HepG2 (cell line): ENCODE results near the gene PLXDC2. TPM values are rescaled to one million over a fixed set of nuclear protein-coding genes. Genes with fewer than 3 reads are reported as not detected.

ENCODE experiments used
- HHEX ChIP-seq: IDR thresholded peaks from 2 replicates; pipeline ENCODE4 v1.6.1; 2016; ENCODE audit warnings: control low read depth
- KLF12 ChIP-seq: sonication (generic); formaldehyde crosslinking; IDR thresholded peaks from 2 replicates; pipeline ENCODE4 v1.4.0; 2020; ENCODE audit warnings: missing genetic modification reagents, borderline replicate concordance
- NONO ChIP-seq, 2 experiments: fragments of 450-650 bp in 1 of 2; sonication (generic) in 1 of 2; formaldehyde crosslinking in 1 of 2; IDR thresholded peaks in 1 of 2; conservative IDR thresholded peaks in 1 of 2; 2 replicates each; pipeline versions ENCODE4 v1.6.1 to v1.8.0; 2017 to 2022; ENCODE audit warnings: mild to moderate bottlenecking in 1 of 2, missing genetic modification reagents in 1 of 2, moderate library complexity in 1 of 2
- PBX3 ChIP-seq: sonication (generic); formaldehyde crosslinking; IDR thresholded peaks from 2 replicates; pipeline ENCODE4 v1.8.1; 2023; ENCODE audit warnings: missing genetic modification reagents, inconsistent platforms, borderline replicate concordance
- SP1 ChIP-seq, 2 experiments: fragments of 450-650 bp in 1 of 2; sonication (generic) in 1 of 2; formaldehyde crosslinking in 1 of 2; IDR thresholded peaks; 2 replicates each; pipeline versions ENCODE4 v1.4.0 to v1.6.1; 2016 to 2020; ENCODE audit warnings: missing genetic modification reagents in 1 of 2
- YEATS2 ChIP-seq: sonication (generic); formaldehyde crosslinking; IDR thresholded peaks from 2 replicates; pipeline ENCODE4 v1.4.0; 2020; ENCODE audit warnings: missing genetic modification reagents, borderline replicate concordance
- ZBTB44 ChIP-seq: sonication (generic); formaldehyde crosslinking; IDR thresholded peaks from 2 replicates; pipeline ENCODE4 v1.4.0; 2020; ENCODE audit warnings: missing genetic modification reagents
- ZBTB8A ChIP-seq: sonication (generic); formaldehyde crosslinking; IDR thresholded peaks from 2 replicates; pipeline ENCODE4 v1.4.0; 2020; ENCODE audit warnings: mild to moderate bottlenecking, low read depth, missing genetic modification reagents, borderline replicate concordance
- ZNF251 ChIP-seq: sonication (generic); formaldehyde crosslinking; IDR thresholded peaks from 2 replicates; pipeline ENCODE4 v1.9.0; 2021; ENCODE audit warnings: mild to moderate bottlenecking, missing genetic modification reagents
- ZNF329 ChIP-seq: sonication (generic); formaldehyde crosslinking; IDR thresholded peaks from 2 replicates; pipeline ENCODE4 v1.9.0; 2021; ENCODE audit warnings: low read depth, mild to moderate bottlenecking, missing genetic modification reagents
- ZNF407 ChIP-seq: sonication (generic); formaldehyde crosslinking; IDR thresholded peaks from one replicate; pipeline ENCODE4 v1.5.1; 2020; ENCODE audit warnings: mild to moderate bottlenecking, missing genetic modification reagents; ENCODE audit errors: not compliant biosample characterization
- ZNF512B ChIP-seq: sonication (generic); formaldehyde crosslinking; IDR thresholded peaks from 2 replicates; pipeline ENCODE4 v1.5.1; 2020; ENCODE audit warnings: missing genetic modification reagents, mild to moderate bottlenecking, borderline replicate concordance
- ZNF597 ChIP-seq: sonication (generic); formaldehyde crosslinking; IDR thresholded peaks from 2 replicates; pipeline ENCODE4 v1.5.0; 2020; ENCODE audit warnings: missing genetic modification reagents
- ZNF607 ChIP-seq: sonication (generic); formaldehyde crosslinking; IDR thresholded peaks from 2 replicates; pipeline ENCODE4 v1.5.1; 2020; ENCODE audit warnings: missing genetic modification reagents, mild to moderate bottlenecking, borderline replicate concordance
- polyA plus RNA-seq, 8 experiments: library from polyadenylated mRNA; depleted of rRNA in 3 of 8; stranded (reverse) in 7 of 8; unstranded in 1 of 8; fragments of >200 nt; fragmentation: Illumina TruSeq in 4 of 8; extraction: Trizol in 4 of 8; gene quantifications; 2 replicates each; pipeline versions ENCODE4 v1.2.1 to v1.2.3, GENCODE V29; 2011 to 2016; ENCODE audit warnings: low read depth in 4 of 8, missing spikeins in 1 of 8, mixed read lengths in 1 of 8; ENCODE audit not compliant: insufficient read depth in 1 of 8
- total RNA-seq, 5 experiments: library from RNA; depleted of rRNA; stranded (reverse); fragments of >200 nt; fragmentation: Illumina TruSeq; extraction: Trizol; gene quantifications; 2 replicates each; pipeline ENCODE4 v1.2.3, GENCODE V29; 2016; ENCODE audit warnings: low read depth in 1 of 5

Gene PLXDC2
- total and polyA plus RNA-seq, 2 of the 13 experiments (the other 11 are each of a cell fraction or from before 2014, with no cell fraction given) = 2.1 to 2.4 TPM

GRCh38 chr10:20114179-20114578, 297.9 kb downstream of the PLXDC2 start (continued):
- no peak for TF ChIP-seq ZNF597 (CRISPR knock-in tag)
- TF ChIP-seq ZNF512B (CRISPR knock-in tag) = no peak
- no peak for TF ChIP-seq ZBTB8A (CRISPR knock-in tag)
- TF ChIP-seq ZNF329 (CRISPR knock-in tag) = no peak
- no peak for TF ChIP-seq ZBTB44 (CRISPR knock-in tag)
- TF ChIP-seq NONO (IDR thresholded peaks at IDR 0.05) = no peak
- no peak for TF ChIP-seq NONO (CRISPR knock-in tag; conservative IDR thresholded peaks at IDR 0.05)
- no peak for TF ChIP-seq SP1 (IDR thresholded peaks at IDR 0.05)
- TF ChIP-seq SP1 (CRISPR knock-in tag; IDR thresholded peaks at IDR 0.05) = no peak
- TF ChIP-seq PBX3 (CRISPR knock-in tag) = no peak
- no peak for TF ChIP-seq ZNF251
- no peak for TF ChIP-seq KLF12 (CRISPR knock-in tag)
- TF ChIP-seq HHEX (CRISPR knock-in tag) = no peak
- TF ChIP-seq ZNF607 (CRISPR knock-in tag) = no peak
- TF ChIP-seq ZNF407 (CRISPR knock-in tag) = no peak
- no peak for TF ChIP-seq YEATS2
